Endothelial cell (in vitro differentiated cells): ENCODE results near the gene IL5RA. TPM values are rescaled to one million over a fixed set of nuclear protein-coding genes. Genes with fewer than 3 reads are reported as not detected.

Source experiments
- DNase-seq: peaks from one replicate; pipeline ENCODE4 v3.0.0; 2021; ENCODE audit warnings: low spot score
- H3K27ac Mint-ChIP-seq: one replicate; pipeline ENCODE4 v1.8.0; 2021; ENCODE audit warnings: mixed read lengths, inconsistent platforms; ENCODE audit not compliant: unreplicated experiment
- H3K27me3 Mint-ChIP-seq: one replicate; pipeline ENCODE4 v1.8.0; 2021; ENCODE audit warnings: mild to moderate bottlenecking, moderate library complexity, mixed read lengths, inconsistent platforms; ENCODE audit not compliant: unreplicated experiment
- H3K36me3 Mint-ChIP-seq: one replicate; pipeline ENCODE4 v1.8.0; 2021; ENCODE audit warnings: mild to moderate bottlenecking, low read depth, mixed read lengths, inconsistent platforms; ENCODE audit not compliant: unreplicated experiment
- H3K4me1 Mint-ChIP-seq: one replicate; pipeline ENCODE4 v1.8.0; 2021; ENCODE audit warnings: mild to moderate bottlenecking, mixed read lengths, inconsistent platforms; ENCODE audit not compliant: unreplicated experiment
- H3K4me3 Mint-ChIP-seq: one replicate; pipeline ENCODE4 v1.8.0; 2021; ENCODE audit warnings: mild to moderate bottlenecking, mixed read lengths, inconsistent platforms; ENCODE audit not compliant: unreplicated experiment
- H3K9me3 Mint-ChIP-seq: one replicate; pipeline ENCODE4 v1.8.0; 2021; ENCODE audit warnings: mixed read lengths, inconsistent platforms; ENCODE audit not compliant: unreplicated experiment
- total RNA-seq: library from RNA; stranded (reverse); fragmentation: NEBNext Ultra II Directional; extraction: Animal tissue kit (Norgen Biotek cat#: 25700); gene quantifications from one replicate; pipeline ENCODE4 v1.2.1, GENCODE V29; 2021; ENCODE audit not compliant: unreplicated experiment
- TF ChIP-seq, protein P1 (sequence below): fragments of 200-600 bp; sonication (generic); IDR thresholded peaks from one replicate; pipeline ENCODE4 v1.5.0; 2021; ENCODE audit warnings: antibody characterized with exemption; ENCODE audit not compliant: unreplicated experiment

Gene IL5RA
- total RNA-seq, 1 donor from 2014 or later, result not detected

GRCh38 chr3:3097958-3098357 lies 12.2 kb downstream of the IL5RA start:
- Mint-ChIP-seq H3K4me1 (no peaks in the 10 kb centered on the region), H3K27ac (no peak overlapping the region), H3K27me3 (no peaks in the 10 kb centered on the region), H3K36me3 (peaks cover 5% of the 10 kb centered on the region), H3K9me3 (peaks cover 26% of the 10 kb centered on the region), H3K4me3 (no peak overlapping the region)
- DNase-seq, result no peak
- TF ChIP-seq, protein P1, sequence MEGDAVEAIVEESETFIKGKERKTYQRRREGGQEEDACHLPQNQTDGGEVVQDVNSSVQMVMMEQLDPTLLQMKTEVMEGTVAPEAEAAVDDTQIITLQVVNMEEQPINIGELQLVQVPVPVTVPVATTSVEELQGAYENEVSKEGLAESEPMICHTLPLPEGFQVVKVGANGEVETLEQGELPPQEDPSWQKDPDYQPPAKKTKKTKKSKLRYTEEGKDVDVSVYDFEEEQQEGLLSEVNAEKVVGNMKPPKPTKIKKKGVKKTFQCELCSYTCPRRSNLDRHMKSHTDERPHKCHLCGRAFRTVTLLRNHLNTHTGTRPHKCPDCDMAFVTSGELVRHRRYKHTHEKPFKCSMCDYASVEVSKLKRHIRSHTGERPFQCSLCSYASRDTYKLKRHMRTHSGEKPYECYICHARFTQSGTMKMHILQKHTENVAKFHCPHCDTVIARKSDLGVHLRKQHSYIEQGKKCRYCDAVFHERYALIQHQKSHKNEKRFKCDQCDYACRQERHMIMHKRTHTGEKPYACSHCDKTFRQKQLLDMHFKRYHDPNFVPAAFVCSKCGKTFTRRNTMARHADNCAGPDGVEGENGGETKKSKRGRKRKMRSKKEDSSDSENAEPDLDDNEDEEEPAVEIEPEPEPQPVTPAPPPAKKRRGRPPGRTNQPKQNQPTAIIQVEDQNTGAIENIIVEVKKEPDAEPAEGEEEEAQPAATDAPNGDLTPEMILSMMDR, result no peak

- peaks cover 12% of the 10 kb centered on the region for H3K27me3 Mint-ChIP-seq
- H3K27ac Mint-ChIP-seq, result no peak overlapping the region
- H3K9me3 Mint-ChIP-seq, result peaks cover 55% of the 10 kb centered on the region
- no peaks in the 10 kb centered on the region for H3K4me1 Mint-ChIP-seq
- TF ChIP-seq, protein P1, result no peak
- no peak overlapping the region for H3K4me3 Mint-ChIP-seq
- peaks cover 15% of the 10 kb centered on the region for H3K36me3 Mint-ChIP-seq
- DNase-seq, result no peak
Observed at GRCh38 chr3:3089017-3089416, 21.2 kb downstream of the IL5RA start.

DNA sequence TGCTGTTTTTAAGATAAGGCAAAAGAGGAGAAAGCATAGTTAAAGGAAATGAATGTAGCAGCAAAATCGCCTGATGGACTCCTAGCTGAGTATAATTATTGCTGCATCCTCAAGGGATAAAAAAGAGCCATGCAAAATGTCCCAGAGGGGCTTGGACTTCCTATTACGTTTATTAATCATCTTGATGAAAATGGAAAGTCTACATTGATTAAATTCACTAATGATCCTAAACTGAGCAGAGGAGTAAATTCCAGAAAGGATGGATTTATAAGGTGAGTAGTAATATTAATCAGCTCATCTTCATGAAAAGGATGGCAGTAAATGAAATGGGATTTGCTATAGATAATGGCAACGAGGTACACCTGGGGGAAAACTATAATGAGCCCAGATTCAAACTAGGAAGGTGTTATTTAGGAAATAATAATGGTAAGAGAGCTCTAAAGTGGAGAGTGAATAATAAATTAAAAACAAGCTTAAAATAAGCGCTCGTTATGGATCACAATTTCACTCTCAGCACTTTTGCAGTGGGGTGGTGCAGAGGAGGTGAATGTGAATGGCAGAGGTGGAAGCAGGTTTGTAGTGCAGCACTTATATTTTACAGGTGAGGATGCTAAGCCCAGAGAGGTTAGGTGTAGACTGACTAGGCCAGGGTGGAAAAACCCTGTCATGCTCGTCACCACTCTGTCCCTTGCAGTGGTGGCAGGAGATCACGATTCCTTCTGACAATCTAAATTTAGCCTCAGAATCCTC lies 22.3 kb downstream of the IL5RA start:
- Mint-ChIP-seq H3K36me3 (peaks cover 15% of the 10 kb centered on the region), H3K27me3 (peaks cover 12% of the 10 kb centered on the region), H3K27ac (no peak overlapping the region), H3K9me3 (peaks cover 54% of the 10 kb centered on the region), H3K4me1 (no peaks in the 10 kb centered on the region), H3K4me3 (no peak overlapping the region)
- TF ChIP-seq, protein P1, result no peak
- DNase-seq, result no peak

DNA sequence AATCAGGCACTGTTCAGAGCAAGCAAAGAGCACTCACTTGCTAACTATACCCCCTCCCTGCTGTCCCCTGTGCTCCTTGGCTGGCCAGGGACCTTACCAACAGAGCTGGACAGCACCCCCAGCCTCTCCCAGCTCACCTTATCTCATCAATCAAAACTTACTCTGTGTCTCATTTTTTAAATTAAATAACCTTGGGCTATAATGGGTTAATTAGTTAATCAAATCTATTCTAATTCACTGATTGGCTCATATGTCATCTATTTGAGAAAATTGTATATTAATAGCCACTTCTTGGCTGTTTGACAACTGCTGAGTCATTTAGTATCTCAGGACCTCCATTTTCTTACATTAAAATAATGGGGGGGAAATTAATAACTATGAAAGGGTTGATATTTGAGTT lies 22.9 kb downstream of the IL5RA start:
- Mint-ChIP-seq H3K4me3 (no peak overlapping the region), H3K27ac (no peak overlapping the region), H3K4me1 (no peaks in the 10 kb centered on the region), H3K36me3 (peaks cover 15% of the 10 kb centered on the region), H3K27me3 (peaks cover 12% of the 10 kb centered on the region), H3K9me3 (peaks cover 54% of the 10 kb centered on the region)
- no peak for DNase-seq
- TF ChIP-seq, protein P1, result no peak

DNA sequence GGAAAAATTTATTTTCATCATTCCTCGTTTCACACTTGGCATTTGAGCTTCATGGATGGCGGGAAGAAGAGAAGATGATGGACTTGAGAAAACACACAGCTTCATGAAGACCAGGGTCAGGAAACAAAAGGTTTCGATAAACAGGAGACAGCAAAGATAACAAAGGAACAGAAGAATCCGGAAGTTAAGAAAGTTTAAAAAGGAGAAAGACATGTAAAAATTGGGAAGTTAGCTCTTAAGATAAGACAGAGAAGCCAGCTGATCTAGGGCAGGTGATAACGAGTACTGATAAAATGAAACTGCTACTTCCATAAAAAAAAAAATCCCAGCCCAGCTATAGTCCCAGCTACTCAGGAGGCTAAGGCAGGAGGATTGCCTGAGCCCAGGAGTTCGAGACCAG lies 23.9 kb downstream of the IL5RA start:
- no peak overlapping the region for H3K4me3 Mint-ChIP-seq
- DNase-seq, result no peak
- peaks cover 11% of the 10 kb centered on the region for H3K27me3 Mint-ChIP-seq
- H3K27ac Mint-ChIP-seq, result no peak overlapping the region
- H3K36me3 Mint-ChIP-seq, result peaks cover 15% of the 10 kb centered on the region
- no peaks in the 10 kb centered on the region for H3K4me1 Mint-ChIP-seq
- TF ChIP-seq, protein P1, result no peak
- H3K9me3 Mint-ChIP-seq, result peaks cover 48% of the 10 kb centered on the region
